ENCODE data around the gene MYH6.

GRCh38 chr14:23351681-23352505, 56.2 kb downstream of the MYH6 start:
- TF ChIP-seq CTCF (IDR thresholded peaks at IDR 0.05) (no peak), POLR2AphosphoS5 (IDR thresholded peaks at IDR 0.05) (no peak), POLR2A (IDR thresholded peaks at IDR 0.05) (no peak)
